ENCODE measurements around the gene MEIS2. TPM values are rescaled to one million over a fixed set of nuclear protein-coding genes. Genes with fewer than 3 reads are reported as not detected.

The MEIS2 gene
- total RNA-seq, 2 experiments from 2014 or later = not detected

- intact Hi-C loops (cut with micrococcal nuclease) = loop anchor here (10.0 kb wide), 1 partner anchor 1379 kb away; no protein-coding TSS in a partner anchor
- CTCF ChIA-PET = interaction anchor here (0.7 to 1.5 kb wide), 3 partner anchors 24 to 251 kb away, joined by 3 to 4 read pairs (median 3); no protein-coding TSS in a partner anchor
- Mint-ChIP-seq H3K9me3 (no peaks in the 10 kb centered on the region), H3K4me1 (ENCODE audit: low read depth) (no peaks in the 10 kb centered on the region), H3K27me3 (peaks cover 11% of the 10 kb centered on the region), H3K36me3 (no peaks in the 10 kb centered on the region), H3K4me3 (no peak overlapping the region), H3K27ac (no peak overlapping the region)
- POLR2A ChIA-PET = no interaction called here
- no peak for DNase-seq
These were observed 33.3 kb upstream of the MEIS2 start for GRCh38 chr15:37133602-37134001.

DNA sequence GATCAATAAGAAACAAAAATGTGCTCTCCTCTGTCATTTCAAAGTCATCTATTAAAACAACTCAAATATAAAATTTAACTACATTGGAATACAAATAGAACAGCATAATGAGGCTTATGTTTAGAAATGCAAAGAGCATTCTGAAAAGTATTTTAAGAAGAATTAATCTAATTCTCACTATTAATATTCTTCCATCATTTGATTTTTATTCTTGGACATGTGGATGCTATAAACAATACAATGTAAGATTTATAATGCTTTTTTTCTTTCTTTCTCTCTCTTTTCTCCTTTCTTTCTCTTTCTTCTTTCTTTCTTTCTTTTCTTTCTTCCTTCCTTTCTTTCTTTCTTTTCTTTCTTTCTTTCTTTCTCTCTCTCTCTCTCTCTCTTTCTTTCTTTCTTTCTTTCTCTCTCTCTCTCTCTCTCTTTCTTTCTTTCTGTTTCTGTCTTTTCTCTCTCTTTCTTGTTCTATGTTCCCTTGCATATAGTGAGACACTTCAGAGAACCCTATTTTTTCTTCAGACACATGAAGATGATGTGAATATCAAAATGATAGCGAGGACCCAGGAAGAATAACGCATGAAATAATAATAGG is 32.6 kb upstream of the MEIS2 start:
- intact Hi-C loops (cut with micrococcal nuclease) = loop anchor here (10.0 kb wide), 1 partner anchor 1378 kb away; no protein-coding TSS in a partner anchor
- CTCF ChIA-PET = interaction anchor here (0.7 kb wide), 1 partner anchor 9 kb away, joined by 4 read pairs; no protein-coding TSS in a partner anchor
- no peak for DNase-seq
- H3K27ac Mint-ChIP-seq = no peak overlapping the region
- no peaks in the 10 kb centered on the region for H3K36me3 Mint-ChIP-seq
- H3K9me3 Mint-ChIP-seq = no peaks in the 10 kb centered on the region
- POLR2A ChIA-PET = no interaction called here
- H3K27me3 Mint-ChIP-seq = peaks cover 11% of the 10 kb centered on the region
- no peak overlapping the region for H3K4me3 Mint-ChIP-seq
- H3K4me1 Mint-ChIP-seq (ENCODE audit: low read depth) = no peaks in the 10 kb centered on the region

DNA sequence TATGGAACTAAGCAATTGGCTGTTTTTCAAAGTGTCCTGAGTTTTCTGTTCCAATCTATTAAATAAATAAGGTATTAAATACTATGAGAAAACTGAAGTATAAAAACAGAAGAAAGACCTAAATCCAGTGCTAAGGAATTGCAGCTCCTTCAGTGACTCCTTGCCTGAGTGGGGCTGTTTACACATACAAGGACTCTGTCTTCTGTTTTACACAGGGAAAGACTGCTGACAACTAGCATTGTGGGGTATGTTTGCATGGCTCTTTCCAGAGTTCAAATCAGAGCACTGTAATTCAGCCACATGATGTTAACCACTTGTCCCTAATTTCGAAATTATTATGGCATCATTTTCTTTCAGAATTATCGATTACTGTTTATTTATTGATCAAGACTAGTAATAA is 31.3 kb upstream of the MEIS2 start:
- peaks cover 9% of the 10 kb centered on the region for H3K27me3 Mint-ChIP-seq
- no peak overlapping the region for H3K27ac Mint-ChIP-seq
- no peaks in the 10 kb centered on the region for H3K4me1 Mint-ChIP-seq (ENCODE audit: low read depth)
- DNase-seq = no peak
- H3K36me3 Mint-ChIP-seq = no peaks in the 10 kb centered on the region
- ChIA-PET CTCF (no interaction called here), POLR2A (no interaction called here)
- no peaks in the 10 kb centered on the region for H3K9me3 Mint-ChIP-seq
- H3K4me3 Mint-ChIP-seq = no peak overlapping the region
- intact Hi-C loops (cut with micrococcal nuclease) = loop anchor here (10.0 kb wide), 1 partner anchor 1377 kb away; no protein-coding TSS in a partner anchor

- Mint-ChIP-seq H3K4me3 (no peak overlapping the region), H3K27ac (no peak overlapping the region), H3K4me1 (ENCODE audit: low read depth) (no peaks in the 10 kb centered on the region), H3K9me3 (no peaks in the 10 kb centered on the region), H3K36me3 (no peaks in the 10 kb centered on the region), H3K27me3 (peaks cover 9% of the 10 kb centered on the region)
- DNase-seq = no peak
- CTCF ChIA-PET = interaction anchor here (0.6 kb wide), 1 partner anchor 361 kb away, joined by 3 read pairs; no protein-coding TSS in a partner anchor
- POLR2A ChIA-PET = no interaction called here
- intact Hi-C loops (cut with micrococcal nuclease) = loop anchor here (10.0 kb wide), 1 partner anchor 1376 kb away; no protein-coding TSS in a partner anchor
These were observed 30.0 kb upstream of the MEIS2 start for GRCh38 chr15:37130356-37130755.

DNA sequence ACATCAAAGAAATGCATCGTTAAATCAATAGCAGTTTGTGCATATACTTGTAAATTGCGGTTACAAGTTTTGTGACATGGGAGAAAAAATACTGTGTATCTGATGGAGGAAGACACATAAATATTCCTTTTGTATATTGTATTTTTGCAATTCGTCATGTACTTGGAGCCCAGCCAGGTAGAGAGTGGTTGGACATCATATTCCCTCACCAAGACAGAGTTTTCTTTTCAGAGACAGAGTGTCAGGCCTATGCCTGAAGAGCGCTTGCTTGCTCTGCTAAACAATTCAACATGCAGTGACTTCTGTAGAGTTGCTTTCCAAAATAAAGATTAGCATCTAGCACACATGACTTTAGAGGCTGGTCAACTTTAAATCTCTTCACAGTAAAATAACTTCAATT is 24.8 kb upstream of the MEIS2 start:
- no peak overlapping the region for H3K27ac Mint-ChIP-seq
- DNase-seq = no peak
- no peaks in the 10 kb centered on the region for H3K4me1 Mint-ChIP-seq (ENCODE audit: low read depth)
- no peaks in the 10 kb centered on the region for H3K36me3 Mint-ChIP-seq
- ChIA-PET CTCF (no interaction called here), POLR2A (no interaction called here)
- peaks cover 11% of the 10 kb centered on the region for H3K27me3 Mint-ChIP-seq
- no peak overlapping the region for H3K4me3 Mint-ChIP-seq
- intact Hi-C loops (cut with micrococcal nuclease) = no loop called here
- H3K9me3 Mint-ChIP-seq = no peaks in the 10 kb centered on the region

DNA sequence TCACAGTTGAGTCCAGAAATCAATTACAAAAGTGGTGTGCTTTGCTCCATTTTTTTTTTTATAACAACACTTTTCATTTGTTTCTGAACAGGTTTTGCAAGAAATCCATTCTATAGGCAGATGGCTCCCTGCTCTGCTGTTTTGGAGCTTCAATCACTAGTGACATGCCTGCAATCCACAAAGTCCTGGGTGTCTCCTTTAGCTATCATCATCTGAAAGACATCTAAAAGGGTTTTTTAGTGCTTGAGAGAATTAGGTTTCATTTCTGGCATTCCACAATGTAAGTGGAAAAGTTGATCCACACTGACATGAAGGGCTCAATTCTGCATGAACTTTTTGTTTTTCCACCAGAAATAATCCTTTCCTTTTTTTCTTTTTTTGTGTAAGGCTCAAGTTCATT is 24.0 kb upstream of the MEIS2 start:
- ChIA-PET CTCF (interaction anchor here (1.2 kb wide), 1 partner anchor 8 kb away, joined by 4 read pairs; no protein-coding TSS in a partner anchor), POLR2A (no interaction called here)
- Mint-ChIP-seq H3K36me3 (no peaks in the 10 kb centered on the region), H3K27me3 (peaks cover 11% of the 10 kb centered on the region), H3K4me3 (no peak overlapping the region), H3K27ac (no peak overlapping the region), H3K9me3 (no peaks in the 10 kb centered on the region), H3K4me1 (ENCODE audit: low read depth) (no peaks in the 10 kb centered on the region)
- no peak for DNase-seq
- intact Hi-C loops (cut with micrococcal nuclease) = no loop called here

DNA sequence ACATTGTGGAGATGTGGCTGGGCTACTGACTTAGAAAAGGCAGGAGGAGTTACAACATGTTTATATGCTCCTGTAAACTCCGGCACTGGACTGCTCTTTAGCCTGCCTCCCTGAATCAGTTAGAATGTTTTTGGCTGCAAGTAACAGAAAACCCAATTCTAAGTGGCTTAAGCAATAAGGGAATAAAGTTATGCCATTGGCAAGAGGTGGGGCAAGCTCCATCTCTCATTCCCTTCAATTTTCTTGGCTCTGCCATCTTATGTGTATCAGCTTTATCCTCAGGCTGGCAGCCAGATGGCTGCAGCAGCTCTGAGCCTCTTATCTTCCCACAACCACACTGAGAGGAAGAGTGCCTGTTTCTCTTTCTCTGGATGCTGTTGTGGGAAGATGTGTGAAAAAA is 22.4 kb upstream of the MEIS2 start:
- Mint-ChIP-seq H3K27me3 (peaks cover 9% of the 10 kb centered on the region), H3K27ac (no peak overlapping the region), H3K4me3 (no peak overlapping the region), H3K9me3 (no peaks in the 10 kb centered on the region), H3K36me3 (no peaks in the 10 kb centered on the region), H3K4me1 (ENCODE audit: low read depth) (no peaks in the 10 kb centered on the region)
- ChIA-PET CTCF (no interaction called here), POLR2A (no interaction called here)
- intact Hi-C loops (cut with micrococcal nuclease) = no loop called here
- DNase-seq = no peak

GRCh38 chr15:37121492-37121891 is 21.1 kb upstream of the MEIS2 start:
- POLR2A ChIA-PET = no interaction called here
- no peak overlapping the region for H3K27ac Mint-ChIP-seq
- no peak overlapping the region for H3K4me3 Mint-ChIP-seq
- no peaks in the 10 kb centered on the region for H3K36me3 Mint-ChIP-seq
- CTCF ChIA-PET = no interaction called here
- no peaks in the 10 kb centered on the region for H3K4me1 Mint-ChIP-seq (ENCODE audit: low read depth)
- no peak for DNase-seq
- peaks cover 12% of the 10 kb centered on the region for H3K27me3 Mint-ChIP-seq
- H3K9me3 Mint-ChIP-seq = no peaks in the 10 kb centered on the region
- intact Hi-C loops (cut with micrococcal nuclease) = no loop called here

DNA sequence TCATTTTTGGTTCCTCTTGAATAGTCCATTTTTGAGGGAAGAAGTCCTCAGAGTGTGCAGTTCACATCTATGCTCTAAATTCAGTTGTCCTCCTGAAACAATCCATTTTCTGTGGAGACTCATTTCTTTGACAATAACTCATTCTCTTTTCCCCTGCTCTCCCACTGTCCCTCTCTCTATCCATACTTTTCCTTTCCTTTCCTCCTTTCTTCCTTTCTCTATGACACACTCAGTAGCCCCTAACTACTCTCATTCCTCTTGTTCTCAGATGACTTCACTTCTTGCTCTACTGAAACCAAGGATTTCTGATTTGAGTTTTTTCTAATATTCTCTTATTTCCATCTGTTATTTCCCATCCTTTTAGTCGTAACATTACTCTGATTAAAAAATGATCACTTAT is 16.7 kb upstream of the MEIS2 start:
- Mint-ChIP-seq H3K4me3 (no peak overlapping the region), H3K36me3 (peaks cover 1% of the 10 kb centered on the region), H3K27me3 (peaks cover 30% of the 10 kb centered on the region), H3K9me3 (no peaks in the 10 kb centered on the region), H3K4me1 (ENCODE audit: low read depth) (no peaks in the 10 kb centered on the region), H3K27ac (no peak overlapping the region)
- intact Hi-C loops (cut with micrococcal nuclease) = no loop called here
- no peak for DNase-seq
- CTCF ChIA-PET = no interaction called here
- POLR2A ChIA-PET = no interaction called here

GRCh38 chr15:37115538-37115937 is 15.2 kb upstream of the MEIS2 start:
- Mint-ChIP-seq H3K27ac (no peak overlapping the region), H3K9me3 (no peaks in the 10 kb centered on the region), H3K27me3 (peaks cover 39% of the 10 kb centered on the region), H3K4me1 (ENCODE audit: low read depth) (peaks cover 10% of the 10 kb centered on the region), H3K4me3 (no peak overlapping the region), H3K36me3 (peaks cover 4% of the 10 kb centered on the region)
- intact Hi-C loops (cut with micrococcal nuclease) = no loop called here
- no peak for DNase-seq
- CTCF ChIA-PET = no interaction called here
- POLR2A ChIA-PET = no interaction called here

GRCh38 chr15:37112971-37113670 is 12.8 kb upstream of the MEIS2 start:
- peaks cover 62% of the 10 kb centered on the region for H3K27me3 Mint-ChIP-seq
- no peak for DNase-seq
- H3K9me3 Mint-ChIP-seq = peaks cover 2% of the 10 kb centered on the region
- peaks cover 11% of the 10 kb centered on the region for H3K36me3 Mint-ChIP-seq
- H3K4me3 Mint-ChIP-seq = no peak overlapping the region
- peaks cover 14% of the 10 kb centered on the region for H3K4me1 Mint-ChIP-seq (ENCODE audit: low read depth)
- POLR2A ChIA-PET = no interaction called here
- no peak overlapping the region for H3K27ac Mint-ChIP-seq
- CTCF ChIA-PET = no interaction called here
- intact Hi-C loops (cut with micrococcal nuclease) = no loop called here

DNA sequence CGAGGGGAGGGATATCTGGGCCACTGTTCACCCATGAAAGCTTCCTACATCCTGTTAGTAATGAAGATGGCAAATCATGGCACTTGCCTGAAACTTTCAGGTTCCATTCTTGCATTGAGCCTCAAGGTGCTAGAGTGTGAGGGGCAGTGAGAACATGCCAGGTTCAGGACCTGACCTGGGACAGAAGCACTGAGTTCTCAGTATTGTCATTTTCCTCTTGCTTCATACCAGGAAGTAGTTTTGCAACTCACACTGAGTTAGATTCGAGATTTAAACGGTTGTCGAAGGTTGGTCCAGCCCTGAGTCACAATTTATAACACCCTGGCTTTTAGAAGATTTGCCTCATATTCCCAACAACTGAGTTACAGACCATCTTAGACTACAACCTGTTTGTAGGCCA is 11.8 kb upstream of the MEIS2 start:
- peaks cover 71% of the 10 kb centered on the region for H3K27me3 Mint-ChIP-seq
- H3K4me3 Mint-ChIP-seq = no peak overlapping the region
- peaks cover 14% of the 10 kb centered on the region for H3K36me3 Mint-ChIP-seq
- peaks cover 2% of the 10 kb centered on the region for H3K9me3 Mint-ChIP-seq
- H3K27ac Mint-ChIP-seq = no peak overlapping the region
- peaks cover 14% of the 10 kb centered on the region for H3K4me1 Mint-ChIP-seq (ENCODE audit: low read depth)
- CTCF ChIA-PET = interaction anchor here (0.9 kb wide), 1 partner anchor 28 kb away, joined by 3 read pairs; no protein-coding TSS in a partner anchor
- intact Hi-C loops (cut with micrococcal nuclease) = no loop called here
- POLR2A ChIA-PET = no interaction called here
- no peak for DNase-seq

GRCh38 chr15:37111427-37111717 is 11.0 kb upstream of the MEIS2 start:
- POLR2A ChIA-PET = no interaction called here
- Mint-ChIP-seq H3K27ac (no peak overlapping the region), H3K4me3 (no peak overlapping the region), H3K4me1 (ENCODE audit: low read depth) (peaks cover 14% of the 10 kb centered on the region), H3K9me3 (peaks cover 2% of the 10 kb centered on the region), H3K36me3 (peaks cover 14% of the 10 kb centered on the region), H3K27me3 (peaks cover 75% of the 10 kb centered on the region)
- CTCF ChIA-PET = interaction anchor here (0.9 kb wide), 1 partner anchor 27 kb away, joined by 3 read pairs; no protein-coding TSS in a partner anchor
- intact Hi-C loops (cut with micrococcal nuclease) = no loop called here
- DNase-seq = no peak

Measured in activated CD4-positive, alpha-beta memory T cell treated with anti-CD3 and anti-CD28 coated beads for 36 hours (primary cell).